Adrenal gland (tissue), 5 donors: ENCODE measurements around the gene GLDN.

Source experiments
- CTCF ChIP-seq, 6 experiments: fragments of 450-650 bp in 4 of 6; fragments of 200-600 bp in 2 of 6; sonication (generic) in 1 of 6; IDR thresholded peaks; 1 replicate in 5 of 6; 2 replicates in 1 of 6; pipeline versions ENCODE4 v1.5.1 to v1.8.0; 2016 to 2021; ENCODE audit warnings: antibody characterized with exemption in 6 of 6, mild to moderate bottlenecking in 2 of 6, moderate library complexity in 1 of 6
- POLR2A ChIP-seq, 2 donors: fragments of 450-650 bp; IDR thresholded peaks; one replicate each; pipeline ENCODE4 v1.6.1; 2017; ENCODE audit warnings: antibody characterized with exemption in 2 of 2, mild to moderate bottlenecking in 2 of 2, moderate library complexity in 1 of 2
- donor health status: DM: no; HTN: no; CAD: no.

DNA sequence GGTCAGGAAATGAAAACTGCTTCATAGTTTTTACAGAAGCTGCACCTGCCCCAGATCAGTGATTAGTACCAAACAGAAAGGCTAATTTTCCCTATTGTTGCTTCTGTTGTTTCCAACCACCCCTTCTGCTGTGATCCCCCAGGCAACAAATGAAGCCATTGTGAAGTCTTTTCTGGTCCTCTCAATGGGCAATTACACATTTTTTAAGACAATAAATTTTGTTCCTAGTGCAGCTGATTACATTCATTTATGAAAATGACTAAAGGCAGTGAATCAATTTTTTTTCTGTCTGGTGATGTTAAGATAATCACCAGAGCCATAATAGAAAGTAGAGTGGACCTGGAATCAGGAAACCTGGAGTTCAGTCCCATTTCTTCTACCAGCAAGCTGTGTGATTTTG is 32.7 kb downstream of the GLDN start:
- no peak for TF ChIP-seq CTCF (IDR thresholded peaks at IDR 0.05)
- no peak for TF ChIP-seq POLR2A (IDR thresholded peaks at IDR 0.05)
